ENCODE results near the gene VPS45.
"Not testable (repeated sequence)": the region's sequence is repeated elsewhere in the genome, so short reads cannot be mapped to it uniquely, and the experiment has no call there.

The VPS45 gene

GRCh38 chr1:150134537-150134936 lies 67.0 kb downstream of the VPS45 start:
- DNase-seq, result no peak

- peak; percentile 63 for DNase-seq
These were observed 67.8 kb downstream of the VPS45 start for GRCh38 chr1:150135400-150135799.

DNA sequence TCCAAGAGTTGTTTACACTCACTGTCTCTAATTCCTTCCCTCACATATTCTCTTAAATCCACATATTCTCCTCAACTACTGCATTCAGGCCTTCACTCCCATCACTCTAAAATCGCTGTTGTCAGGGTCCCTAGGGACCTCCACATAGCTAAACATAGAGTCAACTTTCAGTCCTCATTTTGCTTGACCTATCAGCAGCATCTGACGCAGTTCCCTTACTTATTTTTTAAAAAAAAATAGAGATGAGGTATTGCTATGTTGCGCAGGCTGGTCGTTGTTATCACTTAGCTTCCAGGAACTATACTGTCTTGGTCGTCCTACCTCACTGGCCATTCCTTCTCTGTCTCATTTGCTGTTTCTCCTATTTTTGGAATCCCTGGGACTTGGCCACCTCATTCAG lies 70.5 kb downstream of the VPS45 start:
- peak; percentile 69 for DNase-seq

- DNase-seq, result no peak
These were observed 73.9 kb downstream of the VPS45 start for GRCh38 chr1:150141452-150141851.

DNA sequence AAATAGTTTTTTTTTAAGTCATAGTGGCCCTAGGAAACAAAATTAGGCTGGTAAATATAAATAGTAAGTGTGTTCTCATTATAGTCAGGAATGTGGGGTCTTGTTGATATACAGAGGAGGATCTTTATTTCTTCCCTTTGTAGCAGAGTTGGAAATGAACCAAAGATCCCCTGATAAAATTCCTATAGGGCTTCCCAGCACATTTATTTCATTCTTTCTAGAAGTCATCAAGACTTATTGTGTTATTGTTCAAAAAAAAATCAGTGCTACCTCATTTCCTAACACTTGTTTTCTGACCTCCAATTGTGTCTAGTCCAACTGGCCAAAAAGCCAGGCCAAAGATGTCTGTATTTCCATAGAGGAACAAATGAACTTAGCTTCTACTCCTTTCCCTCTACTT lies 74.5 kb downstream of the VPS45 start:
- DNase-seq, result no peak

DNA sequence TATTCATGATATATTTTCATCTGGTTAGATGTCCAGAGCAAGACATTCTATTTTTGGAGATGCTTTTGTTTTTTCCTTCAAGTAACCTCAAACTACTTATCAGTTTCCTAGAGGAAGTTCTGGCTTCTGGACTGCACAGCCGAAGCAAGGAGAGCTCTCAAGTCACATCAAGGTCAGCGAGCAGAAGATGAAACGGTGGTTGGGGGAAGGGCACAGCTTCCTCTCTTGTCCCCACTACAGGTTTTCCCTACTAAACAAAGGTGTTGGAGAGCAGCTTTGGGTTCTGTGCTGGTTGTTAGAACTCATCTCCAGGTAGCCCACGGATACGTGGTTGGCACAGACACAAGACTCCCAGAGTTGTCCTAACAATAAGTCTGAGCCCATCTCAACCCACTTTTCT lies 77.0 kb downstream of the VPS45 start:
- DNase-seq, result no peak

GRCh38 chr1:150146016-150146415 lies 78.4 kb downstream of the VPS45 start:
- not testable (repeated sequence) for DNase-seq

- DNase-seq, result no peak
These were observed 79.4 kb downstream of the VPS45 start for GRCh38 chr1:150146849-150147542.

GRCh38 chr1:150148837-150149270 lies 81.3 kb downstream of the VPS45 start:
- no peak for DNase-seq

GRCh38 chr1:150149271-150150132 lies 81.9 kb downstream of the VPS45 start, which contains the start of gene PLEKHO1:
Gene PLEKHO1, plus strand, starts transcription at chr1:150149916. Its CDS starts 342 bp downstream, at chr1:150150258.
- peak; percentile 89 for DNase-seq

GRCh38 chr1:150150133-150151021 lies 82.8 kb downstream of the VPS45 start:
- DNase-seq, result no peak

GRCh38 chr1:150151291-150152181 lies 84.0 kb downstream of the VPS45 start:
- no peak for DNase-seq

DNA sequence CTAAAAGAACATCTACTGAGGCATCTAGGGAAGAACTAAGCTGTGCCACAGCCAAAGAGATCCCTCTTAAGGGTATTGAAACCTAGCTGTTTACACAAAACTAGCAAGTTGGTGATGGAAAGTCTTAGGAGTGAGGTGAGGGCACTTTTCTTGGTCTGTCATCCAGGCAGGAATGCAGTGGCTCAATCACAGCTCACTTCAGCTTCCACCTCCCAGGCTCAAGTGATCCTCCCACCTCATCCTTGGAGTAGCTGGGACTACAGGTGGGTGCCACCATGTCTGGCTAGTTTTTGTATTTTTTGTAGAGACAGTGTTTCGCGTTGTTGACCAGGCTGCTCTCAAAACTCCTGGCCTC lies 84.6 kb downstream of the VPS45 start:
- no peak for DNase-seq

- DNase-seq, result peak; percentile 75
These were observed 85.3 kb downstream of the VPS45 start for GRCh38 chr1:150152772-150153456.

DNA sequence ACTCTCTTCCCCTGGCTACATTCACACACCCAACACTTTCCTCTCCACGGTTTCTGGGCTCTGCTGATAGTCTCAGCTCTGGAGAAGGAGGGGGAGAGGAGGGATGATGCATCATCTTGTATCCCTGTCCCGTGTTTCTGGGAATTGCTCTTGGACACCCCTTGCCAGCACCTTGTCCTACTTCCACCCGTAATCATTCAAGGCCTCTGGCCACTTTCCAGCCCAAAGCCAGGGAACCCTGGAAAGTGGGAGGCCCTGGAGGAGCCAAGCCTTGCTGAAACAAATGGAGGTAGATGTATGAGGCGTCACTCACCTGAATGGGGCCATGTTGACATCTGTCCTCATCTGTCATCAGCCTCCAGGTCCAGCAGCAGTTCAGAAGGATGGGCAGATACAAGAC lies 86.6 kb downstream of the VPS45 start:
- no peak for DNase-seq

DNA sequence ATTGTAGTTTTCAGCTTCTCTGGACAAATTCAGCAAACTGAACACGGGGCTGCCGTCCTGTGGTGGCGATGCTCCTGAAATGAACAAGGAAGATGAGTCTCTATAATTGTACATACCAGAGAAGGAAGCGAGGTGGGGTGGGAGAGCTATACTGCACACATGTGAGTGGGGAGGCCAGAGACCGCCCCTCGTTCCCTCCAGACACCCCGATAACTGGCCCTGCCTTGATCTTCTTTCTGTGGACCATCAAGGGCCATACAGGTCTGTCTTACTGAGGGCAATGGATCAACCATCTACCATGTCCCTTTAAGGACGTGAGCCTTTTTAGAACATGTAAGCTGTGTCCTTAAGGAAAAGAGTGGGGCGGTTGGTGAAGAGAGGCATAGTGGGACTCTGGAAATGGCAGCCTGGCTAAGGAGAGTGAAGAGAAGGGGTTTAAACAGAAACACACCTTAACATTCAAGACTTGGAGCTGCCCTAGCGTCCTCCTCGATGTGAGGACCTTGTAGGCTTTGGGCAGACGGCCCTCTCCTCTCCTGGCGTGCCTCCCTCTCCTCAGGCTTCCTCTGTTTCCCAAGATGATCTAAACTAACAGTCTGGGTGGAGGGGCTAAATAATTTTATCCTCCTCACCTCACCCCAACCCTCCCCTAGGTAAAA lies 88.0 kb downstream of the VPS45 start:
- DNase-seq, result no peak

GRCh38 chr1:150156868-150157603 lies 89.5 kb downstream of the VPS45 start:
- peak; percentile 76 for DNase-seq

GRCh38 chr1:150159550-150159949 lies 92.0 kb downstream of the VPS45 start:
- no peak for DNase-seq

- peak; percentile 58 for DNase-seq
These were observed 93.5 kb downstream of the VPS45 start for GRCh38 chr1:150160964-150161621.

Data from fibroblast of skin of back (primary cell).